NCI-H1694 treated with DMSO at 0.1 percent for 48 hours (cell line): ENCODE results near the gene TAB2.
"Not testable (repeated sequence)": the region's sequence is repeated elsewhere in the genome, so short reads cannot be mapped to it uniquely, and the experiment has no call there.

ENCODE experiments used
- DNase-seq: peaks from one replicate; lab custom pipeline; 2025; lab: John Stamatoyannopoulos, UW

The TAB2 gene

DNA sequence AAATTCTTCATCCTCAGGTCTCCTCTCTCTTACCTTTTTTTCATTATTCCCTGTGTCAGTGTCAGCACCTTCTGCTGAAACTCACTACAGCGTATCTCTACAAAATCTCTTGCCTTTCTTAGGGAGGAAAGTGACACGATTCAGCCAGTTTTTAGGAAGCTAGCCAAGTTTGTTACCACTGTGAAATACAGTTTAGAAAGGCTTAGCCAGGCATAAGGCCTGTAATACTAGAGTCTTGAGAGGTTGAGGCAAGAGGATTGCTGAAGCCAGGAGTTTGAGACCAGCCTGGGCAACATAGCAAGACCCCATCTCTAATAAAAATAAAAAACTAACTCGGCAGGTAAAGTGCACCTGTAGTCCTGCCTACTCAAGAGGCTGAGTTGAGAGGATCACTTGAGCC, 16.7 kb downstream of the TAB2 start:
- no peak for DNase-seq

DNA sequence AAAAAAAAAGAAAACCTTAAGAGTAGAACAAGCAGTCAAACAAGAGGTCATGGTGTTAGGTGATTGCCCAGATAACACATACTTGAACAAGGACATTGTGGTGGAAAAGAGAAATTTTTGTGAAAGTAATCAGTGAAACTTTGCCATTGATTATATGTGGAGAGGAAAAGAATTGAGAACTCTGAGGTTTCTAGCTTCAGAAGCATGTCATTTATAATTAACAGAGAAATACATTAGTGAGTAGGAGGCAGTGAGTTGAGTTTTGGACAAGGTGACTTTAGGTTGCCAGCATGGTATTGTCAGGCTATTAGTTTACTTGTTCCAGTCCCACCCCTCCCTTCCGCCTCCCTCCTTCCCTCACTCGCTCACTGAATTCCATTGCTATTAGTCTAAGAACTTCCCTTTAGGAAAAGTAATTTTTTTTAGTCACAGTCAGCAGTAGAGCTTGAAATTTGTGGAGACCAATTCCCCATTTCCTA, 17.2 kb downstream of the TAB2 start:
- no peak for DNase-seq

DNA sequence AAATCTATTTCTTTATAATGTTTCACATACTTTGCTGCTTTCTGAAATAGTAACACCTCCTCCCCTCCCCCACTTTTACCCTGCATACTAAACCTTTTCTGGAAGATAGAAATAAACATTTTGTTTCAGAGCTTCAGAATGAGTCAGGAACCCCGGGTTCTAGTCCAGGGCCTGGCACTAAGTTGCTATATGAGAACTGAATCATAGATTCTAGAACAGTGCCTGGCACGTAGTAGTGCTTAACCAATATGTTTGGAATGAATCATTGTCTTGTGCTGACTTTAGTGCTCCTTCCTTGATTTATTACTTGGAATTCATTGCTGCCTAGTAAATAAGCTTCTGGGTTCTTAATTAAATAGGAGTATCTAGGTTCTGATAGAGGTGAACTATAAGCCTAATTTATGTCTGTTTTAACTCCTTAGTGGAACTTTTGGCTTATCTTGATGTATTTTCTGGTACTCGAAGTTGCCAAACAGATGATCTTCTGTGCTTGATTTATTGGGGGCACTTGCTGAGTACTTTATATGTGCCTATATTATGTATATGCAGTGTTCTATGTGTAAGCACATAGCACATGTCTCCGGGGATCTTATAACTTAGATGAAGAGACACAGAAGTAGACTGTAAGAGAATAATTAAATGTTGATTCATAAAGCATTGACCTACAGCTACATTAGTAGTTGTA, 18.6 kb downstream of the TAB2 start:
- DNase-seq = no peak

DNA sequence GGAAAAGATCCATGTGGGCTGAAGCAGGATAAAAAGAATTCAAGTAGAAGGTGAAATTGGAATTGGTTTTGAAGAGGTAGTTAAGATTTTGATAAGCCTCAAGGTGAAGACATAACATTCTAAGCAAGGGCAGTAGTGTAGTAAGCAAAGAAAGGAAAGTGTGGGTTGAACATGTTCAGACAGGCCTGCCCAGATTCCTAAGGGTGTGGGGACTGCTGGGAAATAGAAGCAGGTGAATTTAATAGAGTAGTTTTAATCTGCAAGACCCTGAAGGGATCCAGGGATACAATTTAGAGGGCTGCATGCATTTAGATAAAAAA, 19.1 kb downstream of the TAB2 start:
- no peak for DNase-seq

DNA sequence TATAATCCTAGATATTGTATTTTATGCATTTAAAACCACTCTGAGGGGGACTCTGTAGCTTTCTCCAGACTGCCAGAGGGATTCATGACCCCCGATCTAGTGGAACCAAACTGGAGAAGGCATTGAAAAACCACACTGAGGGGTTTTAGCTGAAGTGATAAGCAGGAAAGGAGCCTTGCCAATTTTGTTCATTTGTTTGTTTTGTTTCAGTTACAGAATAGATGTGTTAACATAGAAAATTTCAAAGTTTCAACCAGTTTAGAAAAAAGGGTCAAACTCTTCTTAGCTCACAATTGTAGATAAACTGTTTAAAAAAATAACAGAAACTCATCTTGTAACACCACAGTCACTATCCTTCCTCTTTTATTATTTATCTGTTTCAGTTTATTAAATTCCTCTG, 19.8 kb downstream of the TAB2 start:
- no peak for DNase-seq

DNA sequence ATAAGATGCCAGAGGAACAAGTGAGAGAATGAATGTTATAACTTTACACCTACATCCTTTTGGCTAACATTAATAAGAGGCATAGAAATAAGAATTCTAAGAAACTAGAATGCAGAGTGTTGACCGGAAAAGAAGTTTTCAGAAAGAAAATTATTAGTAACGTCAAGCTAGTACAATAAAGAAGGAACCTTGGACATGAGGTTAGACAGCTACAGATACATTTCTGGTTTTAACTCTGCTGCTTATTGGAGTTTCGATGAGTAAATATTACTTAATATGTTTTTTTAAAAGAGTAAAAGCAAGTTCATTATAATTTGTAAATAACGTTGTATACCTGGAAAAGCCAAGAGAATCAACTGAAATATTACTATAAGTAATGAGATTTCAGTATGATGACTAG, 22.7 kb downstream of the TAB2 start:
- no peak for DNase-seq

DNA sequence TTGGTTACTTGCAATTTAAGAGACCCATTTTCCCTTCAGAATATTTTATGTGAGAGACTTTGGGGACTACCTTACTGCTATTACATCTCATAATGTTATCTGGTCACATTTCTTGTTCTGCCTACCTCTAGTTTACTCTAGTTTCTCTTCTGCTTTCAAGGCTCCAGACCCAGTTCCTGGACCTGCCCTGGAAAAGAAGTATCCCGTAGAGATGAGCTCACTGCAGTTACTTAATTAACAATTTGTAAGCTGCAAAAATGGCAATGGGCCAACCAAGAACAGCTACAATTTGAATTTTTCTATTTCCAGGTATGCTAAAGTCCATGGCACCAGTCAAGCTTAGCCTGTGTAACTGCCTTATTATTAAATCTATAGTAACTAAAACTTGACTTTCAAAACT, 25.0 kb downstream of the TAB2 start:
- DNase-seq = no peak

DNA sequence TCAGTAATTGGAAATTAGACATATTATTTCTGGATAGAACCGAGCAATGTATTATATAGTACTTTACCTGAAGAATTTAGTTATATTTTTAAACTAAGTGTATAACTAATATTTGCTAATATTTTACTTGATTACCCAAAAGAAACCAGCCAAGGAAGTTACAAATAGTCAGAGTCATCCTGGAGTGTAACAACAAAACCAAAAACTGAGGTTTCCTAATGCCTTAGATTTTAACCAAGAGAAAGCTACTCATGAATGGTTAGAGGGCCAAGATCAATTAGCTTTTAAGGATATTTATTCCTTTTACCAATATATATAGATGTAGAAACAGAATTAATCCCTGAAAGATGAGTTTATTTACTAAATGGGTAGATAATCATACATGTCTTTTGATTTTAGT, 26.0 kb downstream of the TAB2 start:
- no peak for DNase-seq

DNA sequence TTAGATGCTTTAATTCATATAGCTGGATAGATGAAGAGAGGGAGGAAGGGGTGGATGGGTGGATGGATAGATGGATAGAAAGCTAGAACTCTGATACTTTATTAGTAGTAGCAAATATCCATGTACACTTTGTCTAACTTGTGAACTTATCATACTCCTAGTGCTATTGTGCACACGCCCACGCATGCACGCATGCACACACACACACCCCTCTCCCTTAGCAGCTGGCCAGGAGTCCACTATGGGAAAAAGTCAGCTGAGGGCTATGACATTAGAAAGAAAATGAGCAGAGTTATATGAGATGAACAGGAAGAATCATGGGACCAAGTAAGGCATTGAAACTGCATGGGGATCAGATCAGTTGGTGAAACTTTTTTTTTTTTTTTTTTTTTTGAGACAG, 28.6 kb downstream of the TAB2 start:
- DNase-seq = no peak

DNA sequence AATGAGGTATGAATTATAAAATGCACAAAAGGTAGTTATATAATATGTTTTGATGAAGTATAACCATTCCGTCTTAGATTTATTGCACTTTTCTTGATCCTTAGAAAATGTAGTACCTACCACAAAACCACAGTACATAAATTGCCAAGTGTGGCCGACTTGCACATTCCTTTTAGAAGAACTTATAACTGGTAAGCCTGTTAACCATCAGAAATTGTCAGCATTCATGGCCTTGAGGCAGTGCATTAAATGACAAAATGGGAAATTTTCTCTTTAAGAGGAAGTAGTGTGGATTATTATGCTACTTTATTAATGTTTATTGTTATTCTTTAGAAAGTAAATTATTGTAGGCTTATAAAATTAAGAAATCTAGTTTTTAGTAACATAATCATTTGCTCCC, 29.6 kb downstream of the TAB2 start:
- DNase-seq = no peak

DNA sequence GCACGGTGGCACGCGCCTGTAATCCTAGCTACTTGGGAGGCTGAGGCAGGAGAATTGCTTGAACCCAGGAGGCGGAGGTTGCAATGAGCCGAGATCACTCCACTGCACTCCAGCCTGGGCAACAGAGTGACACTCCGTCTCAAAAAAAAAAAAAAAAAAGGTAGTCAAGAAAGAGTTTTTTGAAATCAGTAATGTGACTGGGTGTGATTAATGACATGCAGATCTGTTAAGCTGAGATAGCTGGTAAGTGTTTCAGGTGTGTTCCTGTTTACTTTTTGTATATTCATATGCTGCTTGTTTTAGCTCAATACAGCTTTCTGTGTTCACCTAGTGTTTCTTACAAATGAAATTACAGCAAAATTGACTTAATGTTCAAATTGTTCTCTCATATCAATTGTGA, 31.8 kb downstream of the TAB2 start:
- DNase-seq = not testable (repeated sequence)

DNA sequence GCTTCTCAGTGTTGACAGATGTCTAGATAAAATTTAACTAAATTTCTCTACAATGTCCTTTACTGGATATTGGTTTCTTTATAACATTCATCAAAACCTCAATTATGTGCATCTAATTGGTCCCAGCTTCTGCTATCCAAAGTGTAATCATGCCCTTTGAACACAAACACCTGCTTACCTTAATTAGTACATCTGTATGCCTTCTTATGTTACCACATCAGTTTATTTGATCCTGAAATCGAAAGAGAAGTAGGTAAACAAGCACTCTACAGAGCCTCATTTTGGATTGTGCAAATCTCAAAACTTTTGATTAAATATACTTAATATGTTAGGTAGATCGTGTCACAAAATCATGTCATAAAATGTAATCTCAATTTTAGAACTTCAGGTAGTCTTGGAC, 36.5 kb downstream of the TAB2 start:
- no peak for DNase-seq

DNA sequence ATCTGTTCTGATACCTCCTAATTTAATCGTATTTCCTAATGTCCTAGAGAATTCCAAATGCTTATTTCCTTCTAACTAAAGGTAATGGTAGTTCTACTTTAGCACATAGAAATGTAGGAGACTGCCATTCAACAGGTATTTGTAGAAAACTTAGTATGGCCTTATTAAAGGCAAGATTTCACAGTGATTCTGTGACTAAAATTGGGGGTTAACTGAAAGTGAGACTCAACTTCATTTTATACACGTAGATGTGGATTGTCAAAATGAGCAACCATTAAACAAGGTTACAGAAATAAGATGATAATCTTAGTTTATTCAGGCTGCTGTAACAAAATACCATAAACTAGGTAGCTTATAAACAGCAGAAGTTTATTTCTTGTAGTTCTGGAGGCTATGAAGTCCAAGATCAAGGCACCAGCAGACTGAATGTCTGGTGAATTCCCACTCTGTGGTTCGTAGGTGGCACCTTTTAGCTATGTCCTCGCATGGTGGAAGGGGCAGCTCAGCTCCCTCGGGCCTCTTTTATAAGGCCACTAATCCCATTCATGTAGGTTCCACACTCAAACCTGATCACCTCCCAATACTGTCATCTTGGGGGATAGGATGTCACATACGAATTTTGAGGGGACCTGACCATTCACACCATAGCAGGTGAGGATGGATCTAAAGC, 38.7 kb downstream of the TAB2 start:
- no peak for DNase-seq

DNA sequence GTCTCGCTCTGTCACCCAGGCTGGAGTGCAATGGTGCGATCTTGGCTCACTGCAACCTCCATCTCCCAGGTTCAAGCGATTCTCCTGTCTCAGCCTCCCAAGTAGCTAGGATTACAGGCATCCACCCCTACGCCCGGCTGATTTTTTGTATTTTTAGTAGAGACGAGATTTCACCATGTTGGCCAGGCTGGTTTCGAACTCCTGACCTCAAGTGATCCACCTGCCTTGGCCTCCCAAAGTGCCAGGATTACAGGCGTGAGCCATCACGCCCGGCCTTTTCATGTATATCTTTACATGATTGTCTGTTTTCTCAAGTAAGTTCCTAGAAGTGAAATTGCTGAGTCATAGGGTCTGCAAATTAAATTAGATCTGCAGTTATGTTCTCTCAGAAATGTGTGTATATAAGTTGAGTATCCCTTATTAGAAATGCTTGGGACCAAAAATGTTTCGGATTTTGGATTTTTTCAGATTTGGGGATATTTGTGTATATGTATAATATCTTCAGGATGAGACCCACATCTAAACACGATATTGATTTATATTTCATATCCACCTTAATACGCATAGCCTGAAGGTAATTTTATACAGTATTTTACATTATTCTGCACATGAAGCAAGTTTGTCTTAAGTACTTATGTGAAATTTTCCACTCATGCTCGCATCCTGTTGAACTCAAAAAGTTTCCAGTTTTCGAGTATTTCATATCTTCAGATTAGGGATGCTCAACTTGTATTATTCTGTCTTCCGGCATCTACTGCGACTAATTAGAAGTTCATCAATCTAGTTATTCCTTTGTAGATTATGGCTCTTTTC, 40.4 kb downstream of the TAB2 start:
- no peak for DNase-seq

DNA sequence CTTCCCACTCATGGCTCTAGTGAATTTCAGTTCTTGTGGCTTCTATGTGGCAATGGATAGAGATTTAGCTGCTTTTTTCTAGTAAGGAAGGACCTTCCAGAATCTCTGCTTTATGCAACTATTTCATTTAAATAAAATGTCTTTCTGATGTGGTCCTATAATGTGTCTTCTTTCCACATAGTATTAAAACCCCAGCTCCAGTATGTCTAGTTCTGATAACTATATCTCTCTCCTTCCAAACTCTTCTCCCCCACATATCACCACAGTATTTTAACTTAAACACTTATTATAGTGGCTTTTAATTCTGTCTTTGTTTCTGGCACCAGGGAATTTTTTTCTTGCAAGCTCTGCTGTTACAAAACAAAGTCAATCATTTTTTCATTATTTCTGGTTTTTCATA, 41.9 kb downstream of the TAB2 start:
- no peak for DNase-seq

DNA sequence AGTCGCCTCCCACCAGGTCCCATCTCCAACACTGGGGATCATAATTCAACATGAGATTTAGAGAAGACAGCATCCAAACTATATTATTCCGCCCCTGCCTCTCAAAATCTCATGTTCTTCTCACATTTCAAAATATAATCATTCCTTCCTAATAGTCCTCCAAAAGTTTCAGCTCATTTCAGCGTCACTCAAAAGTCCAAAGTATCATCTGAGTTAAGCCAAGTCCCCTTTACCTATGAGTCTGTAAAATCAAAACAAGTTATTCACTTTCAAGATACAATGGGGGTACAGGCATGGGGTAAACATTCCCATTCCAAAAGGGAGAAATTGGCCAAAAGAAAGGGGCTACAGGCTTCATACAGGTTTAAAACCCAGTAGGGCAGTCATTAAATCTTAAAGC, 43.0 kb downstream of the TAB2 start:
- DNase-seq = no peak

DNA sequence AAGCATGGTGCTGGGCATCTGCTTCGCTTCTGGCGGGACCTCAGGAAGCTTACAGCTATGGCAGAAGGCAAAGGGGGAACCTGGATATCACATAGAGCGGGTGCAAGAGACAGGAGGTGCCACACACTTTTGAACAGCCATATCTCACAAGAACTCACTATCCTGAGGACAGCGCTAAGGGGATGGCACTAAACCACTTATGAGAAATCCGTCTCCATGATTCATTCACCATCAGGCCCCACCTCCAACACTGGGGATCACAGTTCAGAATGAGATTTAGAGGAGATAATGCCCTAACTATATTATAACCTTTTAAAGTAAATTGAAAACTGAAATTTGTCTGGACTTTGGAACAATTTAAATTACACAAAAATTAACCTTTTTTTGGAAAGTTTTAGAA, 44.8 kb downstream of the TAB2 start:
- DNase-seq = no peak

DNA sequence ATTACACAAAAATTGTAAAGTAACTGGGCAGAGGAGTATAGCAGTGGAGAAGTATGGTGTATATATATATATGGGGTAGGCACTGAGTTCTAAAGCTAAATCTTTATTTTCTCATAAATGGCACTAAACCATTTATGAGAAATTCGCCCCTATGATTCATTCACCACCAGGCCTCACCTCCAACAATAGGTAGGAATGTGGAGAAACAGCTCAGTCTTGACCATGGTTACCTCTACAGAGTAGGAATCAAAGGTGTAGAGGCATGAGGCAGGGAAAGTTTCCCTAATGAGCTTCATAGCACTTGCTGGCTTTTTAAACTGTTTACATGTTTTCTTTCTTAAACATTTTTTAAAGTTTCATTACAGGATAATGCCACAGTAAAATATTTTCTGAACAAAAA, 45.6 kb downstream of the TAB2 start:
- DNase-seq = no peak

DNA sequence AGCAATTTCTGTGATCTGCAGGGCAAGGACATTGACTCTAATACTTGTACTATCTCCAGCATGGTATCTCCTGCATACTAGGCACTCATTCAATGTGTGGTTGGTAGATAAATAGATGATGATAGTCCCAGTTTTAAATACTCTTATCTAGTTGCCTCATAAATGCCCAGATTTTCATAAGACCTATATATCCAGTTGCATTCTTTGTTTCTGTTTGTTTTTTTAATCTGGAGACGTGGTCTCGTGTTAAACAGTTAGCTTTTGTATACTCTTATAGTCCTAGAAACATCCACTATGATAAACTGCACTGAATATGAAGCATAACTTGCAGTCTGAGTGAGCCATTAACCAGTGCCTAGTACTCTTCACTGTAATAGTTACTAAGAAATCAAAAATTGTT, 47.0 kb downstream of the TAB2 start:
- no peak for DNase-seq

DNA sequence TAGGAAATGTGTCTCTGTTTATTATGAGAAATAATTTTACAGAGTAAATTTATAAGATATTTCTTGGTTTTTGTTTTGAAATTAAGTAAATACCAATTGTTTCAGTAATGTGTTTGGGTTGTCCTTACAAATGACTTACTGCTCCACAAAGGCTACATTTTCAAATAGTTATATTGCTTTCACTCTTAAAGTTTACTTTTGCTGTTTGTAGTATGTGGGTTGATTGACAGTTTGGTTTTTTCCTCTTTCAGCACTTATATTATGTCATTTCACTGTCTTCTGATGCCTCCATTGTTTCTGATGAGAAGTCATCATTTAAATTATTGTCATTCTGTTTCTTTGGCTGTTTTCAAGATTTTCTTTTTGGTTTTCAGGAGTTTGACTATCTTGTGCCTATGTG, 47.7 kb downstream of the TAB2 start:
- no peak for DNase-seq

DNA sequence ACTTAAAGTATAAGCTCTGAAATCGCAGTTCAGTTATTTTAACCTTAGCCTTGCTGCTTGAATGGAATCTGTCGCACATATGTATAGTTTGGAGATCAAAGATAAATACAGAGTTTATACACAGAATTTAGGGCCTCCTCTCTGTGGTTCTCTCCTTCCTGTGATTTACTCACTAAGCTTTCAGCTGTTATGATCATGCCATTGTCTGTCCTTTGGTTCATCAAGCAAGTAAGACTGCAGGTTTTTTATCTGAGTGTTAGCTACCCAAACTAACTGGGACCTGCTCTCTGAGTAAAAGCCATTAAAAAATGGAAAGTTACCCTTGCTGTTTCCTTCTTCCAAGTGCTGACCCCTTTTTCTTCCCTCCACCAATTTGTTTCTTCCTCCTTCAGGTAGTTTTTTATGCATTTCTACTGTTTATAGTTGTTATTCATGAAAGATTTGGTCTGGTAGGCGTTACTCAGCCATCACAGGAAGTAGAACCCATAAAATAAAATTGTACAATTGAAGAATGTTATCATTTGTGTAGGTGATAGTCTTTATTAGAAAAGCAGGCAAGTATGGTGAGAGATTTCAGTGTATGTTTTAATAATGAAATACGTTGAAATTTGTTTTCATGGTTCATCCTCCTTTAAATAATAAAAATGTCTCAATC, 48.9 kb downstream of the TAB2 start:
- DNase-seq = no peak

DNA sequence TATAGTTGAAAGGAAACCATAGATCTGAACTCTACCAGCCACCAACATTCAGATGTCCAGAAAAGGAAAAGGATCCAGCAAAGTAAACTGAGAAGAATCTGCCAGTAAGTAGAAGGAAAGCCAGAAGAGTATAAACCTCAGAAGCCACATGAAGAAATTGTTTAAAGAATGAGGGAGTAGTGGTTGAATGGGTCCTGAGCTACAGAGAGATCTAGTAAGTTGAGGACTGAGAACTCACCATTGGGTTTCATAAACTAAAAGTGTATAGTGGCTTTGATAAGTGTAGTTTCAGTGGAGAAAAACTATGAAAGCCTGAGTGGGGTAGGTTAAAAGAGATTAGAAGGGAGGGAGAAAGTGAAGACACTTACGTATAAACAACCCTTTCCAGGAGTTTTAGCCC, 50.6 kb downstream of the TAB2 start:
- DNase-seq = no peak

DNA sequence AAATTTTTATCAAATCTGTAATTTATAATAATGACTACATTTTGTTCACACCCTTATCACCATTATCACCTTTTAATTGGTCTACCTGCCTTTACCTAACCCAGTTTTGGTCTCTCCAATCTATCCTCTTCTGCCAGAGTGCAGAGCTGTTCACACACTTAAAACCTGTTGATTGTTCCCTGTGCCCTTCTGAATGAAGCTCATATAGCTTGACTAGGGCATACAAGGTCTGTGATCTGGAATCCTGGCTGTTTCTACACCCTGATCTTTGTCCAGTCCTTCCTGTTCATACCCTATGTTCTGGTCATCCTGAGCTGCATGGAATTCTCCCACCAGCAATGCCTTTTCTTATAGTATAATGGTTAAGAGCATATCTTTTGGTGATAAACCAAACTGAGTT, 53.6 kb downstream of the TAB2 start:
- no peak for DNase-seq
